Central memory CD8-positive, alpha-beta T cell (primary cell): ENCODE data around the gene UFSP2.

Experiments
- ATAC-seq: fragments of 150-1000 bp; cut with Tn5 transposase; replicated peaks from 2 replicates; pipeline ENCODE4 v1.10.0; 2022; ENCODE audit warnings: mild to moderate bottlenecking, moderate FRiP score, moderate number of reproducible peaks; ENCODE audit not compliant: poor library complexity, severe bottlenecking; ENCODE audit errors: extremely low read depth
- DNase-seq, 2 donors: peaks; one replicate each; pipeline ENCODE4 v3.0.0; 2021; ENCODE audit warnings: low spot score in 2 of 2
- H3K27ac Mint-ChIP-seq: one replicate; pipeline ENCODE4 v1.8.0; 2022; ENCODE audit warnings: low read depth, mild to moderate bottlenecking, moderate library complexity, mixed read lengths
- H3K27me3 Mint-ChIP-seq: one replicate; pipeline ENCODE4 v1.8.0; 2022; ENCODE audit warnings: mixed read lengths
- H3K36me3 Mint-ChIP-seq: one replicate; pipeline ENCODE4 v1.8.0; 2022; ENCODE audit warnings: mild to moderate bottlenecking, moderate library complexity, mixed read lengths; ENCODE audit not compliant: insufficient read depth
- H3K4me1 Mint-ChIP-seq: one replicate; pipeline ENCODE4 v1.8.0; 2022; ENCODE audit warnings: mixed read lengths
- H3K4me3 Mint-ChIP-seq: one replicate; pipeline ENCODE4 v1.8.0; 2022; ENCODE audit warnings: mild to moderate bottlenecking, moderate library complexity, mixed read lengths
- H3K9me3 Mint-ChIP-seq: one replicate; pipeline ENCODE4 v1.8.0; 2022; ENCODE audit warnings: mixed read lengths

Gene UFSP2

DNA sequence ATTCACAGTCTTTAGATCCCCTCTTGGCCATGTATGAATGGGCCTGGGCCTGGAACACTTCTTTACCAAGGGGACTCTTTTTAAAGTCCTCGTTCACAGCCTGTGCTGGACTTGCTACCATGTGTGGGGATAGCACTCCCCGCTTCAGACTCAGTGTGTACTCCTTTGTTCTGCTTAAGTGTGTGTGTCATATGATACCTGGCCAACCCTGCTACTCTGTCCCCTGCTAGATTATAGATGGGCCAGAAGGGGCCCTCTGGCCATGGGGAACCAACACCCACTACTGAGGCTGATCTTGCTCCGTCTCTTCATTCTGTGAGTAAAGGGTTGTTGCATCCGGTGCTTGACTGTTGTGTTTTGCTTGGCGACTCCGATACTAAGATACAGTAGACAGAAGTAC lies 37.8 kb upstream of the UFSP2 start:
- Mint-ChIP-seq H3K4me1 (no peaks in the 10 kb centered on the region), H3K9me3 (no peaks in the 10 kb centered on the region), H3K36me3 (no peaks in the 10 kb centered on the region), H3K27ac (no peak overlapping the region), H3K27me3 (peaks cover 37% of the 10 kb centered on the region), H3K4me3 (no peak overlapping the region)
- ATAC-seq, result no peak
- DNase-seq, result no peak

DNA sequence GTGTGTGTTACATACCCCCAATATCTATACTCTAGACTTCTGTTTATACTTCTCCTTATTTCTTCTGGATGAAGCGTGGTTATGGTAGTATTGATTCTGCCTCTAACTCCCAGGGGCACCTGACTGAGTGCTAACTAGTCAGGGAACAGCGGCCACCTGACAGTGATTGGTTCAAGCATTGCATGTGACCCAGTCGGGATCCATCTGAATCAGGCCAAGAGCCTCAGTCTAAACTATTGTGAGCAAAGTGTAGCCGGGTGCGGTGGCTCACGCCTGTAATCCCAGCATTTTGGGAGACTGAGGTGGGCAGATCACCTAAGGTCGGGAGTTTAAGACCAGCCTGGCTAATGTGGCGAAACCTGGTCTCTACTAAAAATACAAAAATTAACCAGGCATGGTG lies 35.8 kb upstream of the UFSP2 start:
- no peak overlapping the region for H3K27ac Mint-ChIP-seq
- H3K9me3 Mint-ChIP-seq, result no peaks in the 10 kb centered on the region
- ATAC-seq, result no peak
- no peaks in the 10 kb centered on the region for H3K4me1 Mint-ChIP-seq
- no peak overlapping the region for H3K4me3 Mint-ChIP-seq
- no peaks in the 10 kb centered on the region for H3K36me3 Mint-ChIP-seq
- no peak for DNase-seq
- peaks cover 44% of the 10 kb centered on the region for H3K27me3 Mint-ChIP-seq

DNA sequence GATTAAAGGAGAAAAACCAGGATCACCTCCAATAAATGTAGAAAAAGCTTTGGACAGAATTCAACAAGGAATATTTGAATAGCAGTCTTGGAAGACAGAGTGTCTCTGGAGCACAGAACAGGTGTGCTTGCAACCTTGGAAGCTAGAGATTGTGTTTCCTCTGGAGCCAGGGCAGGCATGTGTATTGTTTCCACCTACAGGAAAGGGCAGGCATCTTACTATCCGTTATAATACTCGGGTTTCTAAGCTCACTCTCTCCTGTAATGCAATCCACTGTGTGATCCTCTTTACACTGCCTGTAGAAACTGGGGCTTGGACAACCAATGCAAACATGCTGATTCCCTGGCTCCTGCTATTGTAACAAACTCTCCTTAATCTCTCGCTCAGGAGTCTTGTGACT lies 31.4 kb upstream of the UFSP2 start:
- no peak for ATAC-seq
- Mint-ChIP-seq H3K9me3 (no peaks in the 10 kb centered on the region), H3K4me3 (no peak overlapping the region), H3K27me3 (peaks cover 47% of the 10 kb centered on the region), H3K36me3 (no peaks in the 10 kb centered on the region), H3K27ac (no peak overlapping the region), H3K4me1 (no peaks in the 10 kb centered on the region)
- no peak for DNase-seq

DNA sequence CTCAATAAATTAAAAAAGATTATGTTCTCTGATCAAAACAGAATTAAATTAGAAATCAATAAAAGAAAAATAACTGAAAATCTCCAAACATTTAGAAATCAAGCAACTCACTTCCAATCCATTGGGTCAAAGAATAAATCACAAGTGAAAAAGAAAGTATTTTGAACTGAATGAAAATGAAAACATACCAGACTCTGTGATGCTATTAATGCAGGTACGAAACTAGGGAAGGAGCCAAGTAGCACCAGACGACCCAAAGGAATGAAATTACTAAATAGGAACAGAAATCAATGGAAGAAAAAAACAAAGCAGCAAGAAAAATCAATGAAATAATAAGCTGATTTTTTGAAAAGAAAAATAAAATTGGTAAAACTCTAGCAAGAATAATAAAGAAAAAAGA lies 30.4 kb upstream of the UFSP2 start:
- DNase-seq, result no peak
- no peak overlapping the region for H3K4me3 Mint-ChIP-seq
- no peak for ATAC-seq
- no peaks in the 10 kb centered on the region for H3K9me3 Mint-ChIP-seq
- H3K27ac Mint-ChIP-seq, result no peak overlapping the region
- H3K36me3 Mint-ChIP-seq, result no peaks in the 10 kb centered on the region
- H3K27me3 Mint-ChIP-seq, result peaks cover 40% of the 10 kb centered on the region
- no peaks in the 10 kb centered on the region for H3K4me1 Mint-ChIP-seq

DNA sequence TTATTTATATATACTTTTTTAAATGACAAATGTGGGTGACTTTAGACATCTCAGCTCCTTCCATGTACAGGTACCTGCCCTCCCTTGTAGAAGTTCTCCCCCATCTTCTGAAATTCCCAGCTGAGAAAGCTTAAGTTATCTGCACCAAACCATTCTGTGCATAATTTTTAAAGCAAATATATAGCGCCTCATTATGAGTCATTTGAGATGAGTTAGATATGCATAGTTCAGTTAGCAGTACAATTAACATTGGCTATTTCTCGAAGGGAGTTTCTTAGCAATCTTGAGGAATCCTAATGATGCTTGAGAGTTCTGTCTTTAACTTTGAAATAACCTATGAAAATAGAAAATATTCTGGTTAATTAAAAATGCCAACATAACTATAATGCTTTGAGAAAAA lies 19.4 kb upstream of the UFSP2 start:
- Mint-ChIP-seq H3K36me3 (no peaks in the 10 kb centered on the region), H3K4me1 (no peaks in the 10 kb centered on the region), H3K4me3 (no peak overlapping the region), H3K27me3 (peaks cover 29% of the 10 kb centered on the region), H3K9me3 (no peaks in the 10 kb centered on the region), H3K27ac (no peak overlapping the region)
- ATAC-seq, result no peak
- DNase-seq, result no peak

DNA sequence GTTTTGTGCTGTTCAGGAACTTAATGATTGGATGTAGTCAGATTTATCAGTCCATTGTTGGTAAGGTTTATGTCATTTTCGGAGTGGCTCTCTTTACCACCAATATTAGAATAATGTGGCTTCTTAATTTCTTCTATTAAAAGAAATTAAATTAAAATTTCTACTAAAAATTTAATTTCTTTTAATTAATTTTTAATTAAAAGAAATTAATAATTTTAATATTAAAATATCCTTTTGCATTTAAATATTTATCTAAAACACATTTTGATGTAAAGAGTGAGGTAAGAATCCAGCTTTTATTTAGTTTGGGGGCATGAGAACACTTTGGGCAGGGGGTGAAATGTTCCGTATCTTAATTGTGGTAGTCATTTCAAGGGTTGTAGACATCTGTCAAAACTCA lies 15.7 kb upstream of the UFSP2 start:
- ATAC-seq, result no peak
- no peak overlapping the region for H3K4me3 Mint-ChIP-seq
- DNase-seq, result no peak
- H3K9me3 Mint-ChIP-seq, result no peaks in the 10 kb centered on the region
- peaks cover 19% of the 10 kb centered on the region for H3K27me3 Mint-ChIP-seq
- H3K4me1 Mint-ChIP-seq, result no peaks in the 10 kb centered on the region
- H3K36me3 Mint-ChIP-seq, result no peaks in the 10 kb centered on the region
- no peak overlapping the region for H3K27ac Mint-ChIP-seq

DNA sequence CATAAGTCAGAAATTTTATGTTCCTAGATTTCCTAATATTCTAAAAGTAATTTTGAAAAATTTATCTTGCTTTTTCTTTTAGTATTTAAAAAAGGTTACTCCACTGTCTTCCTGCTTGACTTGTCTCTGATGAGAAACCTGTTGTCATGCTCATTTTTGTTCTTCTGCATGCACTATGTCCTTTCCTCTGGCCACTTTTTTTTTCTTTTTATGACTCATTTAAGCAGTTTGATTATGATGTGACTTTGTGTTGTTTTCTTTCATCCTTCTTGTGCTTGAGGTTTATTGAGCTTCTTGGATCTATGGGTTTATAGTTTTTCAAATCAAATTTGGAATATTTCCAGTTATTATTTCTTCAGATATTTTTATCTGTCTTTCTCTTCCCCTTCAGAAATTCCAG lies 12.0 kb upstream of the UFSP2 start:
- H3K36me3 Mint-ChIP-seq, result no peaks in the 10 kb centered on the region
- DNase-seq, result no peak
- no peak overlapping the region for H3K27ac Mint-ChIP-seq
- ATAC-seq, result no peak
- no peak overlapping the region for H3K4me3 Mint-ChIP-seq
- no peaks in the 10 kb centered on the region for H3K9me3 Mint-ChIP-seq
- no peaks in the 10 kb centered on the region for H3K4me1 Mint-ChIP-seq
- H3K27me3 Mint-ChIP-seq, result peaks cover 8% of the 10 kb centered on the region

DNA sequence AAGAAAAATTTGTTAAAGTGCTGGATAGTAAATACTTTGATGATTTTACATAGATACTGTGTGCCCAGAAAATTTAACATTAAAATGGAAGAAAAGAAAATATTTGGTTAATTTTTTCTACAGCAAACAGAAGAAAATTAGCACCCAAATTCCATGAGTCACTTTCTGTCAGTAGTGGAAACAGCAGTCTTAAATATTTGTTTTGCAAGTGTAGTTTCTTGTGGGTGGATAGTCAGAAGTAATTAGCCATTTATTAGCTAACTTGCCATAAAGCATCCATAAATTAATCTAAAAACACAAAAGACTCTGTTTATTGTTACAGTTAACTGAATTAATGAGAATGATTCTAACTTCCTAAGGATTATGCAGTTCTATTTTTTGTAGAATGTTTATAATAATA lies 9.7 kb upstream of the UFSP2 start:
- no peaks in the 10 kb centered on the region for H3K27me3 Mint-ChIP-seq
- no peaks in the 10 kb centered on the region for H3K9me3 Mint-ChIP-seq
- H3K4me3 Mint-ChIP-seq, result no peak overlapping the region
- H3K4me1 Mint-ChIP-seq, result no peaks in the 10 kb centered on the region
- DNase-seq, result no peak
- no peaks in the 10 kb centered on the region for H3K36me3 Mint-ChIP-seq
- H3K27ac Mint-ChIP-seq, result no peak overlapping the region
- ATAC-seq, result no peak

DNA sequence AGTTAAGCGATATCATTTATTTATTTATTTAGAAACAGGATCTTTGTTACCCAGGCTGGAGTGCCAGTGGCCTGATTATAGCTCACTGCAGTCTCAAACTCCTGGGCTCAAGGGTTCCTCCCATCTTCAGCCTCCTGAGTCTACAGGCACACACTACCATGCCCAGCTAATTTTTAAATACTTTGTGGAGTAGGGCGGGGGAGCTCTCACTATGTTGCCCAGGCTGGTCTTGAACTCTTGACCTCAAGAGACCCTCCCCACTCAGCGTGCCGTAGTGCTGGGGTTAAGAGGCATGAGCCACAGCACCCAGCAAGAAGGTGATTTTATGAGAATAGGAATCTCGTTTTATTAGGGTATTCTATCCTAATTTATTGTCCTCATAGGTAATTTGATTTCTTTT lies 3.9 kb upstream of the UFSP2 start:
- Mint-ChIP-seq H3K9me3 (no peaks in the 10 kb centered on the region), H3K4me3 (no peak overlapping the region), H3K27me3 (peaks cover 7% of the 10 kb centered on the region), H3K27ac (no peak overlapping the region), H3K36me3 (peaks cover 15% of the 10 kb centered on the region), H3K4me1 (peaks cover 12% of the 10 kb centered on the region)
- ATAC-seq (no peak), DNase-seq (no peak)

DNA sequence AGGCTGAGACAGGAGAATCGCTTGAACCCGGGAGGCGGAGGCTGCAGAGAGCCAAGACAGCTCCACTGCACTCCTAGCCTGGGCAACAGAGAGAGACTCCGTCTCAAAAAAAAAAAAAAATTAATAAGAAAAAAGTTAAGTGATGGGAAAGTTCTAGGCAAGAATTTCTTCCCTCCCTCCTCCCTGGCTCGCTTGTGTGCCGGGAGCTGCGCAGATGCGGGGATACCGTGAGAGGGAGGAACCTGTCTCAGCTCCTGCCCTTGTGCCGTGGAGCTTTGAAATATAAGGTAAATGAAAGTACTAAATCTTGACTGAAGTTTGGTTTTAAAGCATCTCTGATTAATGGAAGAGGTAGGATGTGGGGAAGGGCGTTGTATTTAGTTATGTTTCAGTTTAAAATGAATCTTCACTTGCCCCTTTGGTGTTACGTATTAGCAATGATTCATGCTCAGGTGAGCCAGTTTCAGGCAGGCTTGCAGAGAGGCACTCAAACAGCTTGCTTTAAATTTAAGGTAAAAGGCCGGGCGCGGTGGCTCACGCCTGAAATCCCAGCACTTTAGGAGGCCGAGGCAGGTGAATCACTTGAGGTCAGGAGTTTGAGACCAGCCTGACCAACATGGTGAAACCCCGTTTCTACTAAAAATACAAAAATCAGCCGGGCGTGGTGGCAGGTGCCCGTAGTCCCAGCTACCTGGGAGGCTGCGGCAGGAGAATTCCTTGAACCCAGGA lies 1.4 kb upstream of the UFSP2 start:
- peaks cover 7% of the 10 kb centered on the region for H3K27me3 Mint-ChIP-seq
- peaks cover 25% of the 10 kb centered on the region for H3K4me1 Mint-ChIP-seq
- DNase-seq (no peak), ATAC-seq (no peak)
- H3K27ac Mint-ChIP-seq, result peak overlapping the region; percentile 93
- peaks cover 15% of the 10 kb centered on the region for H3K36me3 Mint-ChIP-seq
- peak overlapping the region; percentile 82 for H3K4me3 Mint-ChIP-seq
- H3K9me3 Mint-ChIP-seq, result no peaks in the 10 kb centered on the region

DNA sequence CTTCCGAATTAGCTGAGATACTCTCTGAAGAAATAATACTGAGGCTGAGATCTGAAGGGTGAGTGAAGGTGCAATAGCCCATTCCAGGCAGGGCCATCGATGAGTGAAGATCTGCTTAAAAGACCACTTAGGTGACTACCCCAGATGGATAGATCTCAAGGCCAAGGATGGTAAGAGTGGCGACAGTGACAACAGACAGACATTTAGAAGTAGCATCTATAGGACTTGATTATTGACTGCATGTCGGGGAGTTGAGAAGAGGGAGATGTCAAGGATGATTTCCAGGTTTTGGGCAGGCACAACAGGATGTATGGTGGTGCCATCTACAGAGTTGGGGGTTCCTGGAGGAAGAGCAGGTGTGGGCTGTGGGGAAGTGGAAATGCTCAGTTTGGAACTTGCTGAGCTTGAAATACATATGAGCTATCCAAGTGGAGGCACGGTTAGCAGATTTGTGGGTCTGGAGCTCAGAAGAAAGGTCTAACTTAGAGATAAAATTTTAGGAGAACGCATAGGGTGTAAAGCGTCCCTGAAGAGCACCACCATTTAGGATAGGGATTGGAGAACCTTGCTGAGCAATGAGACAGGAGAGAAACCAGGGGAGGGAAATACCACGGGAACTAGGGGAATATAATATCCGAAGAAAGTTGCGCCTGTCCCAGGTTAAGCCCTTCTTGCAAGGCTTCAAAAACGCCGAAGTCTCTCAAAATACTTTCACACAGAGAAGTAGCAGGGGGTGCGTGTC lies 688 bp downstream of the UFSP2 start:
- Mint-ChIP-seq H3K4me3 (peak overlapping the region; percentile 82), H3K27ac (peak overlapping the region; percentile 93), H3K9me3 (no peaks in the 10 kb centered on the region), H3K27me3 (peaks cover 6% of the 10 kb centered on the region), H3K36me3 (peaks cover 16% of the 10 kb centered on the region), H3K4me1 (peaks cover 35% of the 10 kb centered on the region)
- DNase-seq (no peak), ATAC-seq (no peak)

DNA sequence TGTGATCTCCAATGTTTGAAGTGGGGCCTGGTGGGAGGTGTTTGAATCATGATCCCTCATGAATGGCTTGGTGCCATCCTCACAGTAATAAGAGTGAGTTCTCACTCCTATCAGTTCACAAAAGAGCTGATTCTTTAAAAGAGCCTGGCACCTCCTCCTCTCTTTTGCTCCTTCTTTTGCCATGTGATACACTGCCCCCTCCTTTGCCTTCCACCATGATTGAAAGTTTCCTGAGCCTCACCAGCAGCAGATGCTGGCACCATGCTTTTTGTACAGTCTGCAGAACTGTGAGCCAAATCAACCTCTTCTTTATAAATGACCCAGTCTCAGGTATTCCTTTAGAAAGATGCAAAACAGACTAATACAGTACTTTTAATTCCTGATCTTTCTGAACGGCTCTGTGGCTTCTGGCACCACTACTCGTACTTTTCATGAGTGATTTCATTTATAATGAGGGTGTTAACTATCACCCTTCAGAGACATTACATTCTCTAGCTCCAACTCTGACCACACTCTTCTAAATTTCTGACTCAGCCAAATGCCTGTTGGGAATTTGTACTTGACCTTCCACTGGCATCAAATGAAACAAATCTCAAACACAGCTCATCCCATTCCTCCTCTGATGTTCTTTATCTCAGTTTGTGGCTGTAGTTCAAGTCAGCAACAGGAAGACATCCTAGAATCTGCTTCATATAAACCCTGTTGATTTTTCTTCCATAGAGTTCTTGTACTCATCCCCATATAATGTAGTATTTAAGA lies 4.2 kb downstream of the UFSP2 start:
- DNase-seq, result no peak
- H3K27ac Mint-ChIP-seq, result no peak overlapping the region

DNA sequence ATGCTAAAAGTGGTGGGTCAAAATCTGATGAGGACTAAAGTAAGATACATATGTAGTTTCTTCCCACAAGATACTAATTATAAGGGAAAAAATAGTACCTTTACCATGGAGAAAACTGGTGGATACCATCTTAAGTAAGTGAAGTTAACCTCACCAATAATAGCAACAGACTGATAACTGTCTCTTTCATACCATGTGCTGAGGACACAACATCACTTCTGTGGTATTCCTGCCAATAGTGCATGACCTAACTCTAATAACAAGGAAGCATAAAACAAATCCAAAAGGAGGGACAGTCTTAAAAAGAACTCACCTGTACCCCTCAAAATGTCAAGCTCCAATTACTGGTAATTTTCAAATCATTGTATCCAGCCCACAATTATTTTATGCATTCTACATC lies 8.8 kb downstream of the UFSP2 start:
- Mint-ChIP-seq H3K4me3 (no peak overlapping the region), H3K4me1 (peaks cover 15% of the 10 kb centered on the region), H3K27me3 (no peaks in the 10 kb centered on the region), H3K27ac (no peak overlapping the region), H3K9me3 (no peaks in the 10 kb centered on the region), H3K36me3 (peaks cover 21% of the 10 kb centered on the region)
- DNase-seq (no peak), ATAC-seq (no peak)

More for the DNA sequence above, 4.2 kb downstream of the UFSP2 start:
- Mint-ChIP-seq H3K27me3 (no peaks in the 10 kb centered on the region), H3K9me3 (no peaks in the 10 kb centered on the region), H3K36me3 (peaks cover 27% of the 10 kb centered on the region), H3K4me3 (no peak overlapping the region), H3K4me1 (peaks cover 41% of the 10 kb centered on the region)
- ATAC-seq, result no peak
